MM.1S (cell line): ENCODE data around the gene BET1.

Experiments
- DNase-seq: peaks from one replicate; pipeline ENCODE4 v3.0.0-alpha.2; 2015
- H2AFZ ChIP-seq: fragments of 300-600 bp; sonication (generic); 2 replicates; pipeline ENCODE4 v1.6.0; 2016; ENCODE audit warnings: antibody characterized with exemption, low read length
- H3F3A ChIP-seq: fragments of 300-600 bp; sonication (generic); 2 replicates; pipeline ENCODE4 v1.6.1; 2016; ENCODE audit warnings: mild to moderate bottlenecking, antibody characterized with exemption, low read length, moderate library complexity, mixed read lengths; ENCODE audit not compliant: insufficient read depth
- H3K27ac ChIP-seq: fragments of 300-600 bp; sonication (generic); 2 replicates; pipeline ENCODE4 v1.5.1; 2016; ENCODE audit warnings: mild to moderate bottlenecking, low read length
- H3K27me3 ChIP-seq: fragments of 300-600 bp; sonication (generic); replicated peaks from 2 replicates; pipeline ENCODE4 v1.6.0; 2016; ENCODE audit warnings: low read length; ENCODE audit not compliant: insufficient read depth
- H3K36me3 ChIP-seq: fragments of 300-600 bp; sonication (generic); replicated peaks from 2 replicates; pipeline ENCODE4 v1.6.1; 2016; ENCODE audit warnings: mild to moderate bottlenecking, low read length, mixed read lengths; ENCODE audit not compliant: insufficient read depth
- H3K4me1 ChIP-seq: fragments of 300-600 bp; sonication (generic); 2 replicates; pipeline ENCODE4 v1.6.1; 2016; ENCODE audit warnings: low read length, mixed read lengths
- H3K4me2 ChIP-seq: fragments of 300-600 bp; sonication (generic); 2 replicates; pipeline ENCODE4 v1.6.0; 2016; ENCODE audit warnings: low read depth, low read length
- H3K4me3 ChIP-seq: fragments of 300-600 bp; sonication (generic); 2 replicates; pipeline ENCODE4 v1.5.1; 2016; ENCODE audit warnings: low read length, mixed read lengths
- H3K79me2 ChIP-seq: fragments of 300-600 bp; sonication (generic); 2 replicates; pipeline ENCODE4 v1.6.1; 2016; ENCODE audit warnings: mixed run types, low read length, mixed read lengths
- H3K9ac ChIP-seq: fragments of 300-600 bp; sonication (generic); 2 replicates; pipeline ENCODE4 v1.6.1; 2016; ENCODE audit warnings: low read length, mixed read lengths
- H3K9me2 ChIP-seq: fragments of 300-600 bp; sonication (generic); replicated peaks from 2 replicates; pipeline ENCODE4 v1.6.1; 2016; ENCODE audit warnings: mild to moderate bottlenecking, low read length, mixed read lengths; ENCODE audit not compliant: insufficient read depth
- H3K9me3 ChIP-seq: fragments of 300-600 bp; sonication (generic); replicated peaks from 2 replicates; pipeline ENCODE4 v1.6.1; 2016; ENCODE audit warnings: mild to moderate bottlenecking, low read length, mixed read lengths; ENCODE audit not compliant: insufficient read depth
- H4K20me1 ChIP-seq: fragments of 300-600 bp; sonication (generic); 2 replicates; pipeline ENCODE4 v1.6.1; 2016; ENCODE audit warnings: mild to moderate bottlenecking, low read length, moderate library complexity, mixed read lengths; ENCODE audit not compliant: insufficient read depth
- CTCF ChIP-seq: fragments of 300-600 bp; sonication (generic); IDR thresholded peaks from 2 replicates; pipeline ENCODE4 v1.5.1; 2016; ENCODE audit warnings: antibody characterized with exemption, low read length, mixed read lengths
- EZH2 ChIP-seq: fragments of 300-600 bp; sonication (generic); optimal IDR thresholded peaks from 2 replicates; pipeline ENCODE3; 2017; ENCODE audit warnings: low read depth, mild to moderate bottlenecking, antibody characterized with exemption, low read length, mixed read lengths
- EZH2phosphoT487 ChIP-seq: fragments of 300-600 bp; sonication (generic); IDR thresholded peaks from 2 replicates; pipeline ENCODE4 v1.6.1; 2018; ENCODE audit warnings: antibody characterized with exemption, low read length

Gene BET1

GRCh38 chr7:93980744-93981479, 23.2 kb downstream of the BET1 start:
- H3K79me2 ChIP-seq = no peaks in the 10 kb centered on the region
- no peaks in the 10 kb centered on the region for H3K36me3 ChIP-seq
- DNase-seq = no peak
- no peaks in the 10 kb centered on the region for H3K4me1 ChIP-seq
- H3K9me2 ChIP-seq = 0 out of 2 replicates have a peak, but pooled peaks cover 4% of the 10 kb centered on the region
- no peak overlapping the region for H2AFZ ChIP-seq
- no peaks in the 10 kb centered on the region for H3K27me3 ChIP-seq
- H4K20me1 ChIP-seq = no peaks in the 10 kb centered on the region
- no peak overlapping the region for H3K27ac ChIP-seq
- TF ChIP-seq EZH2 (no peak), EZH2phosphoT487 (no peak), CTCF (no peak)
- no peaks in the 10 kb centered on the region for H3F3A ChIP-seq
- no peak overlapping the region for H3K9ac ChIP-seq
- no peak overlapping the region for H3K4me3 ChIP-seq
- H3K4me2 ChIP-seq = no peak overlapping the region
- no peaks in the 10 kb centered on the region for H3K9me3 ChIP-seq

- Histone ChIP-seq H3K4me1 (no peaks in the 10 kb centered on the region), H3K4me3 (no peak overlapping the region), H3K9me3 (no peaks in the 10 kb centered on the region), H3K4me2 (no peak overlapping the region), H3K79me2 (no peaks in the 10 kb centered on the region), H3K36me3 (no peaks in the 10 kb centered on the region), H4K20me1 (no peaks in the 10 kb centered on the region), H2AFZ (no peak overlapping the region), H3F3A (no peaks in the 10 kb centered on the region), H3K27ac (no peak overlapping the region), H3K9ac (no peak overlapping the region), H3K27me3 (no peaks in the 10 kb centered on the region), H3K9me2 (0 out of 2 replicates have a peak, but pooled peaks cover 4% of the 10 kb centered on the region)
- no peak for DNase-seq
- TF ChIP-seq EZH2 = no peak
- TF ChIP-seq CTCF = no peak
- no peak for TF ChIP-seq EZH2phosphoT487
Measured at GRCh38 chr7:93977211-93977950, 26.8 kb downstream of the BET1 start.

DNA sequence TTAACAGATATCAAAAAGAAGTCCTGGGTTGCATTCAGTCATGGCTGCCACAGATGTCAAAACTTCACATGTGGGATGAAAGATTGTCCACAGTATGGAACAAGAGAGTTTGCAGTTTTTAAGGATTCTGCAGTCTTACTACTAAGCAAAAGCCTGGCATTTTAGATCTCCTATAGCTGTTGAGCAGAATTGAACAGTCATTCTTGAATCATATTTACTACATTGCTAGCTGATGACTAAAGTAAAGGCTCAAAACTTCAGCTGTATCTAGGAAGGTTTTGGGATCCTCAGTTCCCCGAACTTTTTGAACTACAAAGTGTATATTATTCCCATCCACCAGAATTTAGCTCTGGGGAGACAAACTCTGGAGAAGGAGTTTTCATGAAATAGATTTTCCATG, 31.0 kb downstream of the BET1 start:
- Histone ChIP-seq H2AFZ (no peak overlapping the region), H3K27me3 (no peaks in the 10 kb centered on the region), H3K79me2 (no peaks in the 10 kb centered on the region), H4K20me1 (no peaks in the 10 kb centered on the region), H3K9me3 (no peaks in the 10 kb centered on the region), H3F3A (no peaks in the 10 kb centered on the region), H3K36me3 (no peaks in the 10 kb centered on the region), H3K9me2 (no peaks in the 10 kb centered on the region), H3K4me2 (no peak overlapping the region), H3K27ac (no peak overlapping the region), H3K9ac (no peak overlapping the region), H3K4me3 (no peak overlapping the region), H3K4me1 (no peaks in the 10 kb centered on the region)
- DNase-seq = no peak
- TF ChIP-seq CTCF = no peak
- no peak for TF ChIP-seq EZH2
- TF ChIP-seq EZH2phosphoT487 = no peak
